OCI-LY1 (cell line): ENCODE measurements around the gene BRI3BP.

ENCODE experiments used
- H2AFZ ChIP-seq: fragments of 200-600 bp; sonication (generic), shearing (Covaris generic); 2 replicates; pipeline ENCODE4 v1.6.0; 2014; ENCODE audit warnings: antibody characterized with exemption, mild to moderate bottlenecking, low read length
- H3F3A ChIP-seq: fragments of 200-600 bp; sonication (generic), shearing (Covaris generic); 2 replicates; pipeline ENCODE4 v1.6.0; 2014; ENCODE audit warnings: mild to moderate bottlenecking, antibody characterized with exemption, low read length, moderate library complexity; ENCODE audit not compliant: insufficient read depth
- H3K27ac ChIP-seq: fragments of 200-600 bp; sonication (generic); 2 replicates; pipeline ENCODE4 v1.5.1; 2014; ENCODE audit warnings: low read length, mixed run types, mild to moderate bottlenecking, low read depth; ENCODE audit not compliant: poor library complexity, severe bottlenecking
- H3K27me3 ChIP-seq: fragments of 200-600 bp; sonication (generic); 2 replicates; pipeline ENCODE4 v1.6.0; 2014; ENCODE audit warnings: antibody characterized with exemption, mild to moderate bottlenecking, low read length, moderate library complexity; ENCODE audit not compliant: insufficient read depth
- H3K36me3 ChIP-seq: fragments of 200-600 bp; sonication (generic); 2 replicates; pipeline ENCODE4 v1.6.1; 2014; ENCODE audit warnings: mild to moderate bottlenecking, antibody characterized with exemption, low read length, moderate library complexity, mixed read lengths; ENCODE audit not compliant: insufficient read depth
- H3K4me1 ChIP-seq: fragments of 200-600 bp; sonication (generic); 2 replicates; pipeline ENCODE4 v1.5.1; 2014; ENCODE audit warnings: mild to moderate bottlenecking, low read length, moderate library complexity; ENCODE audit not compliant: insufficient read depth, severe bottlenecking
- H3K4me2 ChIP-seq: fragments of 200-600 bp; sonication (generic), shearing (Covaris generic); 2 replicates; pipeline ENCODE4 v1.6.1; 2014; ENCODE audit warnings: low read length
- H3K4me3 ChIP-seq: fragments of 200-600 bp; sonication (generic); 2 replicates; pipeline ENCODE4 v1.5.1; 2014; ENCODE audit warnings: low read length, low read depth, mild to moderate bottlenecking, mixed read lengths; ENCODE audit not compliant: poor library complexity, severe bottlenecking
- H3K79me2 ChIP-seq: fragments of 200-600 bp; shearing (Covaris generic); 2 replicates; pipeline ENCODE4 v1.6.1; 2016; ENCODE audit warnings: mixed run types, low read length, mixed read lengths; ENCODE audit not compliant: insufficient read depth
- H3K9ac ChIP-seq: fragments of 200-600 bp; sonication (generic), shearing (Covaris generic); 2 replicates; pipeline ENCODE4 v1.6.1; 2014; ENCODE audit warnings: mild to moderate bottlenecking, low read length, mixed read lengths
- H3K9me2 ChIP-seq: fragments of 200-600 bp; sonication (generic), shearing (Covaris generic); 2 replicates; pipeline ENCODE4 v1.6.1; 2014; ENCODE audit warnings: low read depth, mild to moderate bottlenecking, low read length, mixed read lengths
- H3K9me3 ChIP-seq: fragments of 200-600 bp; shearing (Covaris generic); 2 replicates; pipeline ENCODE4 v1.6.1; 2014; ENCODE audit warnings: low read length, mixed read lengths
- H4K20me1 ChIP-seq: fragments of 200-600 bp; sonication (generic), shearing (Covaris generic); 2 replicates; pipeline ENCODE4 v1.6.0; 2016; ENCODE audit warnings: mild to moderate bottlenecking, low read length; ENCODE audit not compliant: insufficient read depth
- EZH2 ChIP-seq: fragments of 200-600 bp; sonication (generic), shearing (Covaris generic); IDR thresholded peaks from 2 replicates; pipeline ENCODE4 v1.8.0; 2017; ENCODE audit warnings: borderline replicate concordance, mixed run types, mild to moderate bottlenecking, antibody characterized with exemption, low read length, moderate library complexity, mixed read lengths
- TF ChIP-seq, protein P1 (sequence below): fragments of 200-600 bp; sonication (generic), shearing (Covaris generic); IDR thresholded peaks from 2 replicates; pipeline ENCODE4 v1.5.1; 2017; ENCODE audit warnings: mild to moderate bottlenecking, antibody characterized with exemption, low read length, moderate library complexity, mixed read lengths

BRI3BP gene

DNA sequence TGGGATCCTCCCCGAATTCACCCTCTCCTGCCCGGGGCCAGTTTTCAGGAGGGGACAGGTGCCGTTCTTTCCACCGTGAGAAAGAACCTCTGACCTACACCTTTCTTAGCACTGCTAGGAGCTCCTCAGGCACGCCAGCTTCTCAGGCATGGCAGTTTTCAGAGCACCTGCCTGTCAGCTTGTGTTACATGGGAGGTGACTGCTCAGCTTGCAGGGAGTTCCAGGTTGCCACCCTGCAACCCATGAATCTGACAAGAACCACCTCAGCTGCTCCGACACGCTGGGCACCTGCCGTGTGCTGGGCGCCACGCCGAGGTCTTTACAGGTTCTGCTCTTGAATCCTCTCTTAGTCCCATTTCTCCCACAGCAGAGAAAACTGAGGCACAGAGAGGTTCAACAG is 12.9 kb downstream of the BRI3BP start:
- no peaks in the 10 kb centered on the region for H3K9me3 ChIP-seq
- no peaks in the 10 kb centered on the region for H3K27me3 ChIP-seq
- peak overlapping the region; percentile 28 for H3K27ac ChIP-seq
- no peak overlapping the region for H2AFZ ChIP-seq
- no peak overlapping the region for H3K4me3 ChIP-seq
- no peak overlapping the region for H3K9ac ChIP-seq
- H3F3A ChIP-seq: no peaks in the 10 kb centered on the region
- peaks cover 11% of the 10 kb centered on the region for H3K4me1 ChIP-seq
- no peak for TF ChIP-seq EZH2
- TF ChIP-seq, protein P1, sequence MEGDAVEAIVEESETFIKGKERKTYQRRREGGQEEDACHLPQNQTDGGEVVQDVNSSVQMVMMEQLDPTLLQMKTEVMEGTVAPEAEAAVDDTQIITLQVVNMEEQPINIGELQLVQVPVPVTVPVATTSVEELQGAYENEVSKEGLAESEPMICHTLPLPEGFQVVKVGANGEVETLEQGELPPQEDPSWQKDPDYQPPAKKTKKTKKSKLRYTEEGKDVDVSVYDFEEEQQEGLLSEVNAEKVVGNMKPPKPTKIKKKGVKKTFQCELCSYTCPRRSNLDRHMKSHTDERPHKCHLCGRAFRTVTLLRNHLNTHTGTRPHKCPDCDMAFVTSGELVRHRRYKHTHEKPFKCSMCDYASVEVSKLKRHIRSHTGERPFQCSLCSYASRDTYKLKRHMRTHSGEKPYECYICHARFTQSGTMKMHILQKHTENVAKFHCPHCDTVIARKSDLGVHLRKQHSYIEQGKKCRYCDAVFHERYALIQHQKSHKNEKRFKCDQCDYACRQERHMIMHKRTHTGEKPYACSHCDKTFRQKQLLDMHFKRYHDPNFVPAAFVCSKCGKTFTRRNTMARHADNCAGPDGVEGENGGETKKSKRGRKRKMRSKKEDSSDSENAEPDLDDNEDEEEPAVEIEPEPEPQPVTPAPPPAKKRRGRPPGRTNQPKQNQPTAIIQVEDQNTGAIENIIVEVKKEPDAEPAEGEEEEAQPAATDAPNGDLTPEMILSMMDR: no peak
- H4K20me1 ChIP-seq: no peaks in the 10 kb centered on the region
- H3K4me2 ChIP-seq: no peak overlapping the region; the same call in 1 of the 2 replicates
- H3K36me3 ChIP-seq: peaks cover 76% of the 10 kb centered on the region
- H3K9me2 ChIP-seq: no peaks in the 10 kb centered on the region
- peaks cover 93% of the 10 kb centered on the region for H3K79me2 ChIP-seq

DNA sequence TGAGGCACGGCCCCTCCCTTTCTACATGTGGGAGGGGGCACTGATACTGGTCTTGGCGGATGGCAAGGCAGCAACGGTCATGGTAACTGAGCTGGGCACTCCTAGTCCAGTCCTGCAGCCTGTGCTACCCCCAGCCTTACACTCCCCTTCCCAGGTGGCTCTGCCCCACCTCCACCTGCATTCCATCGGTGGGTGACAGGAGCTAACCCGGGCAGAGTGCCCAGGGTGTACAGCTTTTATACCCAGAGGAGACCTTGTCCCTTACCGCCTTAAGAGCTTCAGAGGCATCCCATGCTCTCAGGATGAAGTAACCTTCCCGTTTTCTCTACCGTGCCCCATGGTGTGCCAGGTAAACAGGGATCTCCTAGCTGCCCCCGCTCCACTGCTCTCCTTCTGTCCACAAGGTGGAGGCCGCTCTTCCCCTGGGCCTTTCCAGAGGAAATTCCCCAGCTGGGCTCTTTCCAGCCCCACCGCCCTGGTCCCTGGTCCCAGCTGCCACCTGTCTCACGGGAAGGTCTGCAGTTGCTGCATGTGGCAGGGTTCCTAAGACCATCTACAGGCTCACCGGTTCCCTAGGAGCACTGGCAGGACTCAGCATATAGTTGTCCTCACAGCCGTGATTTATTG is 20.5 kb downstream of the BRI3BP start:
- H3F3A ChIP-seq: no peaks in the 10 kb centered on the region
- no peak for TF ChIP-seq EZH2
- TF ChIP-seq, protein P1: no peak
- H3K4me3 ChIP-seq: no peak overlapping the region
- H3K9ac ChIP-seq: no peak overlapping the region
- H3K4me2 ChIP-seq: no peak overlapping the region
- H3K9me3 ChIP-seq: no peaks in the 10 kb centered on the region
- H3K9me2 ChIP-seq: no peaks in the 10 kb centered on the region
- H2AFZ ChIP-seq: no peak overlapping the region
- no peaks in the 10 kb centered on the region for H3K27me3 ChIP-seq
- no peaks in the 10 kb centered on the region for H4K20me1 ChIP-seq
- H3K4me1 ChIP-seq: peaks cover 28% of the 10 kb centered on the region
- peaks cover 83% of the 10 kb centered on the region for H3K36me3 ChIP-seq
- H3K79me2 ChIP-seq: peaks cover 23% of the 10 kb centered on the region
- peak overlapping the region; percentile 71 for H3K27ac ChIP-seq

DNA sequence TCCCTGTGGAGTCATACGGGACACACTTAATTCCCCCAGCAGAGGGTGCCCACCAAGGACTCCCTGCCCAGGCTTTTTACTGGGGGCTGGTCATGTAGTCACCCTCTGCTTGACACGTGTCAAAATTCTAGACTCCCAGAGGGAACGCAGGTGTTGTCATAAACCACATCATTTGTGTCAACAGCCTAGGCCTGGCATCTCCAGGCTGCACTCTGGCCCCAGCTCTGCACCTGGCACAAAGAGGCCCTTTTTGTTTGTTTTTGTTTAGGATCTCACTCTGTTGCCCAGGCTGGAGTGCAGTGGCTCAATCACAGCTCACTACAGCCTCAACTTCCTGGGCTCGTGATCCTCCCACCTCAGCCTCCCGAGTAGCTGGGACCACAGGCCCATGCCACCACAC is 21.1 kb downstream of the BRI3BP start:
- Histone ChIP-seq H3K36me3 (peaks cover 86% of the 10 kb centered on the region), H4K20me1 (no peaks in the 10 kb centered on the region), H3K27me3 (no peaks in the 10 kb centered on the region), H3K9me2 (no peaks in the 10 kb centered on the region), H3K79me2 (peaks cover 22% of the 10 kb centered on the region), H3F3A (no peaks in the 10 kb centered on the region), H3K4me3 (no peak overlapping the region), H3K4me2 (no peak overlapping the region), H2AFZ (no peak overlapping the region), H3K27ac (peak overlapping the region; percentile 71), H3K9ac (no peak overlapping the region), H3K4me1 (peaks cover 28% of the 10 kb centered on the region), H3K9me3 (no peaks in the 10 kb centered on the region)
- TF ChIP-seq, protein P1: no peak
- no peak for TF ChIP-seq EZH2
